HCT116 (cell line): ENCODE data around the gene RIGI.

Source experiments
- CTCF ChIP-seq, 3 experiments: fragments of 200-600 bp in 1 of 3; sonication (generic) in 1 of 3; IDR thresholded peaks in 2 of 3; conservative IDR thresholded peaks in 1 of 3; 2 replicates each; pipeline ENCODE4 v1.5.1; 2012 to 2017; ENCODE audit warnings: low read depth in 2 of 3, low read length in 2 of 3, antibody characterized with exemption in 1 of 3, borderline replicate concordance in 1 of 3, control low read depth in 1 of 3, mild to moderate bottlenecking in 1 of 3, mixed read lengths in 1 of 3, mixed run types in 1 of 3, moderate library complexity in 1 of 3; ENCODE audit not compliant: insufficient read depth in 1 of 3
- EZH2 ChIP-seq: fragments of 200-600 bp; sonication (generic); IDR thresholded peaks from 2 replicates; pipeline ENCODE4 v1.6.1; 2017; ENCODE audit warnings: antibody characterized with exemption, mixed run types
- RAD21 ChIP-seq: IDR thresholded peaks from 2 replicates; pipeline ENCODE4 v1.6.1; 2012; ENCODE audit warnings: low read depth, mild to moderate bottlenecking
- SRF ChIP-seq: IDR thresholded peaks from 2 replicates; pipeline ENCODE4 v1.6.1; 2012; ENCODE audit warnings: low read depth
- YY1 ChIP-seq: IDR thresholded peaks from 2 replicates; pipeline ENCODE4 v1.6.1; 2011; ENCODE audit warnings: low read length, low read depth, moderate library complexity, mild to moderate bottlenecking; ENCODE audit not compliant: insufficient replicate concordance; ENCODE audit errors: extremely low read depth

- TF ChIP-seq SRF (no peak), RAD21 (no peak), CTCF (IDR thresholded peaks at IDR 0.05 in 2 of 3, conservative IDR thresholded peaks at IDR 0.05 in 1 of 3; ENCODE audit: borderline replicate concordance in 1 of 3, insufficient read depth in 1 of 3, low read depth in 2 of 3, low read length in 2 of 3) (no peak), YY1 (no peak), EZH2 (no peak)
These were observed 48.9 kb upstream of the RIGI start for GRCh38 chr9:32574858-32575257.
